NCI-H1694 (cell line): Measurements from ENCODE around the gene LDB2.

Source experiments
- DNase-seq: peaks from one replicate; lab custom pipeline; 2025; lab: John Stamatoyannopoulos, UW

The LDB2 gene

GRCh38 chr4:16757080-16757521 is 141.3 kb downstream of the LDB2 start:
- no peak for DNase-seq

GRCh38 chr4:16754104-16754503 is 144.3 kb downstream of the LDB2 start:
- no peak for DNase-seq

- DNase-seq, result no peak
These were observed 146.3 kb downstream of the LDB2 start for GRCh38 chr4:16752150-16752549.

GRCh38 chr4:16750882-16751642 is 147.4 kb downstream of the LDB2 start:
- no peak for DNase-seq

DNA sequence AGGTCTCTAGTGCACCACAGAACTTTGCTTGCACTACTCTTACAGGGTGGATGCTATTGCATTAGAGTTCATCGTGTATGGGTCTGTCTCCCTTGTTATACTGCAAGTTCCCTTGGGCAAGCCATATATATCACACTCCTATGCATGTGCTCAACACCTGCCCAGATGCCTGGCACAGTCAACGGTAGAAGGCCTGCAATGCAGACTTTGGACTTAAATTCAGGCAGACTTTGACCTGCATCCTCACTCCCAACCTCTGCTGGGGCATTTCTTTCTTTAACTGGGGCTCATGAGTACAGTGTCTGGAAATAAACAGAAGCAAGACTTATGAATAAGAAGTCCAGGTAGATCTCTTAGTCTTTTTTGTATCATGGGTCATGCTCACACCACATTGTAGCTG is 148.2 kb downstream of the LDB2 start:
- DNase-seq, result no peak

DNA sequence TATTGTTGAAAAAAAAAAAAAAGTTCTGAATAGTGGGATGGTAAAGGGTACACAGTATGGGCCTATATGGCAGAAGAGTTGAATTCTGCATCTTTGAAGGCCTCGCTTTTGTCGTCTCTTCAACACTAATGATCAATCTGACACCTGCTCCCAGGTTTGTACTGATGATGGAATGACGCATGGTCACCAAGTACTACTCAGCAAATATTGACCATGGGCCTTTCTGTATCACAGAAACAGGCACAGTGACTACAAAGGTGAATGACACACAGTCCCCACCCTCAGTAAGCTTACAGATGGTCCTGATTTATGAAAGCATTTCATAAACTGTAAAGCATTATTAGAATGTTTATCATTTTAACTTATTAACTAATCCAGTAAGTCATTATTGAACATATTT is 152.6 kb downstream of the LDB2 start:
- no peak for DNase-seq

DNA sequence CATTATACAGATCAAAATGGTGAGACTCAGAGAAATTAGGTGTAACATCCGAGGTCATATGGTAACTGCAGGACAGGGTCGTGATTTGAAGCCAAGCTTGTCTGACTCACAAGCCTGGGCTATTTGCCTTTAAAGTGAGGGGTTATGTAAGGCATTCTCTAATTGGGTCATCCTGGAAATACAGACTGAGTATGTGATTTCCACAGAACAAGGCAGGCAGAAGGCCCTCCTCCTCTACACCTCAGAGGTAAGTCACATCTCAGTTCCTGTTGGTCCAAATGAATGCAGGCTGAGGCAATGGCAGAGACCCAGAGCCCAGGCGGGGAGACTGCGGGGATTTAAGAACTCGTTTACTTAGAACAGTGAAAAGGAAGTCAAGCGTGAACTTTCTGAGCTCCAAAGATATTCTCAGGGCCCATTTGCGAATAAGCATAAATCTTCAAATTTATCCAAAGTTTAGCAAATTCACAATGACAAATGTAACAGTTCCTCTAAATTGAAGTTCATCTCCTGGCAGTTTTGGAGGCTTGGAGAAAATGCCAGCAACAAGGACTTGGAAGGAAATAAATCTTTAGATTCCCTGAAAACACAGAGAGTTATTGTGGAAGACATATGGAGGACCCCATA is 153.3 kb downstream of the LDB2 start:
- no peak for DNase-seq

DNA sequence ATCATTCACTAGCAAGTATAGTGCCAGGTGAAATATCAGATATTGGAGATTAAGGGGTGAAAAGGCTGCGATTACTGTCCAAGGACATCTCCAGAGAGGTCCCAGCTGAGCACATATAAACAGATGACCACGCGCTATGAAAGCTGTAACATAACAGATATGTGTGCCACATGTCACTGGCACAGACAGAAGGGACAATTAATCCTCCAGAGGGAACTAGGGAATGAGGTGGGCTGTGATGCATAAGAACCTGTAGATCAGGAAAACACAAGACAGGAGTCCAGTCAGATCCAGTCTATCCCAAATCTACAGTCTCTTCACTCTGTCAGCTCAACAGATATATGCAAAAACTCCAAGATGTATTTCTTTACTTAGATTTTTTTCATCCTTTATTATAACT is 157.2 kb downstream of the LDB2 start:
- DNase-seq, result no peak

DNA sequence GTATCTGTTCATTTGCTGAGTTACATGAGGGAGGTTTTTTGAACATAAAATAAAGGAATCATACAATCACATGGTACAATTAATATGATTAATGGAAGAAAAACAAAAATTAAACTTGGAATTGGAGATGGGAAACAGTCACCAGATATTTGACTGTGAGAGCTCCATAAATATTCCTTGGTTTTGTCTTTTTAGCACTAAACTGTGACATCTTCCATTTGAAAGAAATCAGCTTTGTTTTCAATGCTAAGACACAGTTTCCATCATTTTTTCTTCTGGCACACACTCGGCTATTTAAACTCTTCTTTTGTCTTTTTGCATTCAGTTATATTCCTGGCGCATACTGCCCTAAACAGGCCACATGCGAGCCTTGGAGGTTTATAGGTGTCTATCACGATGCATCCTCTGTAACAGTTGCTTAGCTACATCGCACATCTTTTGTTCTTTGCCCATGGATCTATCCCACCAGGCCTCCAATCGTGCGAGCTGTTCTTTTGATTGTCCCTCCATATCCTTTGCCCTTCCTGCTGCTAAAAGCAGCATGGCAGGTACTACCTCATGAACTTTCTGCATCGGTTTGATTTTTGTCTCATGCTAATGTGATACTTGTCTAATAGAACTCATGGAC is 158.3 kb downstream of the LDB2 start:
- no peak for DNase-seq

DNA sequence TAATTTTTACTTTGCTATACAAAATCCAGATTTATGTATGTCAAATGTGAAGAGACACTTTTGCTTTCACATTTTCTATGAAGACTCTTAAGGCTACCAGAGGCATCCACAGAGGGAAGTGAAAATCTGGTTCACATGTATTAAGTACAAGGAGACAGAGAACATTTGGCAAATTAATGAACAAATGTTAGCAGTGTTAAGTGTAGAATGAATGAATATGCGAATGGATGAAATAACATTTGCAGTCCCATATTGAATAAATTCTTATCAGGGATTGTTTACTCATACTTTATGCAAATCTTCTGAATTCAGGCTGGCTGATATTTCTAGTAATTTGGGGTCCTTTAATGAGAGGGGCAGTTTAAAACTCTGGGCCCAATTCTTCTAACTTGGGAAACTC is 159.9 kb downstream of the LDB2 start:
- no peak for DNase-seq

DNA sequence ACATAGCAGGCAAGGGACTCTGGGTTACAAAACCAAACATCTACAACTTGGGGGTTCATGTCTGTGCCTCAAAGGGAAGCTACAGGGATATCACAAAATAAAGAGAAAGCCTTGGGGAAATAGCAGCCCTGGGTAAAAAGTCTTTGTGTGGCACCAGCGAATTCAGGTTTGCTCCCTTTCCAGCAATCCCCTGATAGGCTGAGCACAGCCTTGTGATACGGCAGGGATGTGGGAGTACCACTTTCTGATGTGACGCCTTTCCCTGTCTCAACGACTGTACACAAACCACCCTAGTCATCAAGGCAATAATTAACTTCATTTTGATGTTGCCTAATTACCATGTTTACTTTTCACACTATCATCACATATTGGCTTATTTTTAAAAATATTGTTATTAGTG is 164.9 kb downstream of the LDB2 start:
- DNase-seq, result no peak

DNA sequence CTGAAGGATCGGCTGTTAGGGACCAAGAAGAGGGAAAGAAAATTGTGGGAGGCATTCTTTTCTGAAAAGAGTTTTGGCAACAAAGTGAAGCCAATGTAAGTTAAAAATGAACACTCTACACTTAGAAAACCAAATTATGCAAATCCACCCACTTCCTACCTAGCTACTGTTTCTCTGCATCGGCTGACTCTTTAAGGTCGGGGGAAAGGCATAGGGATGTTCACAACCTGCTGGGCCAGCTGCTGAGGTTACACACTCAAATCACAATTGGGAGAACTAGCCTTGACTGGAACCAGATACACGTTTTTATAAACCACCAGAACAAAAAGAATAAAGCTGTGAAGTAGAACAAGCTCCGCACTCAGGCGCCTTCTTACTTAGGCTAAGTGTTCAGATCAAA is 165.7 kb downstream of the LDB2 start:
- no peak for DNase-seq

DNA sequence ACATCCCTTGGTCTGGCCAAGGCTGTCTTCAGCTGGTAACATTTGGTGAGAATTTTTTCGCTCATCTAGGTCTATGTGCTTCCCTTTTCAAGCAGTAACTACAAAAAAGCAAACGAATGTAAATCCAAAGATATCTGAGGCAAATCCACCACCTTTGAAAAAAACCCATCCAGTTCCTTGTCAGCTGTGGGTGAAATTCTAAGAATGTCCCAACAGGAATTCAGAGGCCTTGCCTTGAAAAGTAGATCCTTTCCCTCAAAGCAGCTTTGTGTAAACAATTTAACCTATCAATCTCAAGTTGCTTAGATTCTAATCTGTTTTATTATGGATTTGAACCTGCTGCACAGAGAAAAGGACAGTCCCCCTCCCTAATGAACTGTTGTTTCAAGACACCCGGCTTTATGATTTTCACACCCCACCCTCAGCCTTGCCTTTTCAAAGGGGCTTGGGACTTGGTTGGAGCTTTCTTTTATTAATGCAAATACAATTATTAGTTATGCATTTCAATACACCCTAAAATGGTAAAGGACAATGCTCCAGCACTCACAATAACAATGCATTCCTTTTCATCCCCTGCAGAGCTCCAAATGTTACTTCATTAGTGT is 166.6 kb downstream of the LDB2 start:
- no peak for DNase-seq

DNA sequence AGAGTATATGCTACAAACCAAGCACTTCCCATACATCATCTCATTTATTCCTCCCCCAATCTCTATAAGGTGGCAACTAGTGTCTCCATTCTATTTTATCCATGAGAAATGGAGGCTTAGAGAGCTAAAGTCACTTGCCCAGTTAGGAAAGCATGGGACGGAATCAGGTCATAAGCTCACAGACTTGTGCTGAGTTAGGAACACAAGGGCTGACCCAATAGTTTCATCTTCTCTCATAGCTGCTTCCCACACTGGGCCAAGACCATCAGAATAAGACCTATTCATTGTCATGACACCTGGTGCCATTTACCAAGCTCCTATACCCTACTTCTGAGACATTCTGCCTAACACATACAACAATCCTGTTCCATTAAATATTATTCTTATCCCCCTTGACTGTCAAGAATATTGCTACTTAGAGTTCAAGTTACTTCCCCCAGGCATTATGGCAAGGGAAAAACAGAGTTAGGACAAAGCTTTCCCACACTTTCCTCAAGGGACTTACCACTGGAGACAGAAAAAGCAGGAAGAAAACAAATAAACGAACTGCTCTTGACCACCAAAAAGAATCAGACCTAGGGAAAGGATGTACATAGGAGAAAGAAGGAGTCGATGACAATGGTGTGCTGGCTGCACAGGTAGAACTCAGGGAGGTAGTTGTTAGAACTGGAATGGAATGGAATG is 167.8 kb downstream of the LDB2 start:
- no peak for DNase-seq

DNA sequence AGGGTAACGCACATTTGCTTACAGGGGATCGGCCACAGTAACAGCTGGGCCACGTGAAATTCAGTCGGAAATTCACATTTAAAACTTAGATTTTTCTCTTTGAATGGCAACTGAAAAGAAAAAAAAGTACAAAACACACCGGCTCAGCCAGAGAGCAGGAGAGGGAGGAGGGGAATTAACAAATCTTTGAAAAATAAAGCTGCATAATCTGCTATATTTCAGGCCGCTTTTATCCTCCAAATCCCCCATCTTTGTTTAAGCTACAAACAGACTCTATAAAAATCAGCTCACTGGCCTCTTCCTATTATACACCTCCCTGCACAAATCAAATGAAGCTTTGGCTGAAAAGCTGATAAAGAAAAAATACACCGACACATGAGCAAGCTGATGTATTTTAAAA is 169.1 kb downstream of the LDB2 start:
- no peak for DNase-seq

- no peak for DNase-seq
These were observed 169.6 kb downstream of the LDB2 start for GRCh38 chr4:16728849-16729248.

DNA sequence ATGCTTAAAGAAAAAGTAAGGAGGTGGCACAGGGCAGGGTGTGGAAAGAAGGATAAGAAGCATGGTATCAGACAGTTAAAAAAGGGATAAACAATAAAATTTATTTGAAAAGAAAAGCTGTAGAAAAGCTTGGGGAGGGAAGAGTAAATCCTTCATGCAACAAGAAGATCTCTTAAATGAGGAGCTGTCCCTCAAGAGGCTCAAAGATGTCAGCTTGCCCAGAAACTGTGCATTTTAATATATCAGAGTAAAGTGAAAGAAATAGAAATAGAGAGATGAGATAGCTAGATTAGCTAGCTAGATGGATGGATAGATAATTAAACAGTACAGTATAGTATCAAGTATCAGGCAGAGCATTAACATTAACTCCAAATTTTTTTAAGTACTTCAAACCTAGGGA is 170.3 kb downstream of the LDB2 start:
- no peak for DNase-seq

DNA sequence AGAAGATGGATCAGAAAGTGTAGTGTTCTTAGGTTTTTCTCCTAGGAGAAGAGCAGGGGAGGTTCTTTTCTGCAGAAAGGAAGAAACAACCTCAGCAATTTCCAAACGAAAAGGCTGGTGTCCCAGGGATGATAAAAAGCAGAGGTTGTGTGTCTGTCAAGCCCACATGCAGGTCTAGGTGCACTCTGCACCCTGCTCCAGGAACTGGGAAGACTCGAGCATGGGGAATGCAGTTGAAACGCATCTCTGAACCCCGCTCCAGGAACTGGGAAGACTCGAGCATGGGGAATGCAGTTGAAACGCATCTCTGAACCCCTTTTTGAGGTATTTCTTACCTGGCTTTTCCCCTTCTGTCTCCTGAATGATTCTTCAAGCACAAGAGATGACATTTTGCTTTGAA is 171.2 kb downstream of the LDB2 start:
- no peak for DNase-seq

DNA sequence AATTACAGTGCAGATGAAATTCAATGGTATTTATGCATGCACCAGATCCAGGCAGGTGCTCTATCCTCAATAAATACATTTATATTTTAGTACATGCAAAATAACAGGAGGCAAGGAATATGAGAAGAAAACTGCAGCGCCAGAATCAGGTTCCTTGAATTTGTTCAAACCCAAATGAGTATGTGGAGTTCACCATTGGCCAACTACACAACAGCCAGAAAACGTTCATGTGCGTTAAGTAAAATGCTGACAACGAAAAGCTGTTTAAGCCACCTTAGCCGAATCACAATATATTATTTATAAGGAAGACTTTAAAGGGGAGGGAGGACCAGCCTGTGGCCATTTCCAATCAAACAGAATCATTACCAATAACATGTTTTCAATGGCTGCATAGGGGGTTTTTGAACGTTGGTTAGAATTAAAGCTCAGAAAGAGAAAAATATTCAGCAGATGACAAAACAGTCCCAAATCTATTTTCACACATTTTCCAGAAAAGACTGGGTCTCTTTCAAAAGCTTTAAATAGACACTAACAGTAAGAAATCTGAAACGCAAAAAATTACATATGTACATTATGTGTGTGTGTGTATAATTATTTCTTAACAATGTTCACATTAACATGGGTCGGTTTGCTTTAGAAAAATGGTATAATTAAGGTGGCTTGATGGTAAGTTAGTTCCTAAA is 171.9 kb downstream of the LDB2 start:
- DNase-seq, result no peak

GRCh38 chr4:16725252-16725651 is 173.2 kb downstream of the LDB2 start:
- DNase-seq, result no peak

GRCh38 chr4:16722416-16722815 is 176.0 kb downstream of the LDB2 start:
- no peak for DNase-seq
